Stimulated activated CD8-positive, alpha-beta memory T cell treated with anti-CD3 and anti-CD28 coated beads, Interleukin-4, amount 100 ng/mL, for 48 hours (primary cell): Measurements from ENCODE around the gene SLC35G3.
"Not testable (repeated sequence)": the region's sequence is repeated elsewhere in the genome, so short reads cannot be mapped to it uniquely, and the experiment has no call there.

Source experiments
- DNase-seq: peaks from one replicate; pipeline ENCODE4 v3.0.0-alpha.2; 2020

Gene SLC35G3

DNA sequence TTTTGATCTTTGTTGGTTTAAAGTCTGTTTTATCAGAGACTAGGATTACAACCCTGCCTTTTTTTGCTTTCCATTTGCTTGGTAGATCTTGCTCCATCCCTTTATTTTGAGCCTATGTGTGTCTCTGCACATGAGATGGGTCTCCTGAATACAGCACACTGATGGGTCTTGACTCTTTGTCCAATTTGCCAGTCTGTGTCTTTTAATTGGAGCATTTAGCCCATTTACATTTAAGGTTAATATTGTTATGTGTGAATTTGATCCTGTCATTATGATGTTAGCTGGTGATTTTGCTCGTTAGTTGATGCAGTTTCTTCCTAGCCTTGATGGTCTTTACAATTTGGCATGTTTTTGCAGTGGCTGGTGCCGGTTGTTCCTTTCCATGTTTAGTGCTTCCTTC, 8.4 kb upstream of the SLC35G3 start:
- not testable (repeated sequence) for DNase-seq

DNA sequence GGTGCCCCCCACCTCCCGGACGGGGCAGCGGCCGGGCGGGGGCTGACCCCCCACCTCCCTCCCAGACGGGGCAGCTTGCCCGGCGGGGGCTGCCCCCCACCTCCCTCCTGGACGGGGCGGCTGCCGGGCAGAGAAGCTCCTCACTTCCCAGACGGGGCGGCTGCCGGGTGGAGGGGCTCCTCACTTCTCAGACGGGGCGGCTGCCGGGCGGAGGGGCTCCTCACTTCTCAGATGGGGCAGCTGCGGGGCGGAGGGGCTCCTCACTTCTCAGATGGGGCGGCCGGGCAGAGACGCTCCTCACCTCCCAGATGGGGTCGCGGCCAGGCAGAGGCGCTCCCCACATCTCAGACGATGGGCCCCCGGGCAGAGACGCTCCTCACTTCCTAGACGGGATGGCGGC, 869 bp upstream of the SLC35G3 start:
- DNase-seq, result not testable (repeated sequence)

DNA sequence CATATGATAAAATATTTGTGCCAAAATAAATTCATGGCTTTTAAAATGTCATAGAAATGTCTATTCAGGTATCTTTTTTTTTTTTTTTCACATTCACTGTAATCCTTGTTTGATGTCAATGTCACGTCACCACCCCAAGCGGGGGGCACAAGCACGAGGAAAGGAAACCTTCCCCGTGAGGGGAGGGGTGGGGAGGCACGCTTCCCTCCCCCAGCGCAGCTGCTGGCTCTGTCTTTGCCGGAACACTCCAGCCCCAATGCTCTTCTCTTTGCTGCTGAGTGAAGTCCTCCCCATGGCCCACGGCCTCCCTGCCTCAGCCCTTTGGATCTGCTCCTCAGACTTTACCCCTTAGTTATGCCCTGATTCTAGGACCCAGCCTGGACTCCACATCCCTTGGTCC, 1.5 kb downstream of the SLC35G3 start:
- DNase-seq, result no peak

DNA sequence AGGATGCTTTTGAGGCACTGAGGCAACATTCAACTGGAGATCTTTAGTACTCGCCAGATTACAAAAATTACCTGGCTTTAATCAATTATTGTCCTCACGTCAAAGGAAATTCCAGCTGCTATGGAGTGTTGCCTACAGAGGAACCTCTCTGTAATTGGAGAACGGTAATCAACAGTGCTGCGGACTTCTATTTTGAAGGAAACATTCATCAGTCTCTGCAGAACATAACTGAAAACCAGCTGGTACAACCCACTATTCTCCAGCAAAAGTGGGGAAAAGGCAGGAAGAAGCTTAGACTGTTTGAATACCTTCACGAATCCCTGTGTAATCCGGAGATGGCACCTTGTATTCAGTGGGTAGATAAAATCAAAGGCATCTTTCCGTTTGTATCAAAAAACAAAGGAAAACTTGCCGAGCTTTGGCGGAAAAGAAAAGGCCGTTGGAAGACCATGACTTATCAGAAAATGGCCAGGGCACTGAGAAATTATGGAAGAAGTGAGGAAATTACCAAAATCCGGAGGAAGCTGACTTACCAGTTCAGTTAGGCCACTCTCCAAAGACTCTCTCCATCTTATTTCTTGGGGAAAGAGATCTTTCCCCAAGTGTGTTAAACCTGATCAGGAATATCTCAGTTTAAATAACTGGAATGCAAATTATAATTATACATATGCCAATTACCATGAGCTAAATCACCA, 3.0 kb downstream of the SLC35G3 start:
- DNase-seq, result no peak

DNA sequence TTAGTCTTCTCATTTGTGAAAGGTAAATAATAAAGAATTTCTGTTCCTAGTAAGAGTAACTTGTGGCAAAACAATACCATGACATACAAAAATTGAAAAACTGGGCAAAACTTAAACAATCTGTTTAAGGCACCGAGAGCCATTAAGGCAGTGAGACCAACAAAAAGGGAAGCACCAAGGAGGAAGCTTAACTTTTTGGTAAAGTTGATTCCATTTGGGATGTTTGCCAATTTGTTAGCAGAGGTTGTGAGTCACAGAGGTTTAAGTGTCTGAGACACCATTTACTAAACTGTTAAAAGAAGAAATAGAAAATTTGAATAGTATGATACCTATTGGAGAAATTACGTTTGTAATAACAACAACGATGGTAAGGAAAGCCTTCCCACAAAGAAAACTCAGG, 4.9 kb downstream of the SLC35G3 start:
- no peak for DNase-seq

DNA sequence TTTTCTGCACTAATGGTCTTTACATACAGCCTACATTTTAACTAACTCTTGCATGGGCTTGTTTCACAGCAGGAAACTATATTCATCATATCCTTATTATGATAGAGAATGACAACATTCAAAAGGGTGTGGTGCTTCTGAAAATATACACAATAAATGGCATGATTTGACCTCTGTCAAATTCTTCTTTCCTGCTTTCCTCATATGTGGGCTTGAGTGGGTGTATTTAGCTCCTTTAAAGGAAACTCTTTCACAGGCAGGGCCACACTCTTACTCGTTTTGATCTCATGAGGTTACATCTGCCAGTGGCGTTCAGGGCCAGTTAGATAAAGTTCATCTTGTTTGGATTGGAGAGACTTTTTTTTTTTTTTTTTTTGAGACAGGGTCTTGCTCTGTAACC, 6.1 kb downstream of the SLC35G3 start:
- DNase-seq, result no peak

DNA sequence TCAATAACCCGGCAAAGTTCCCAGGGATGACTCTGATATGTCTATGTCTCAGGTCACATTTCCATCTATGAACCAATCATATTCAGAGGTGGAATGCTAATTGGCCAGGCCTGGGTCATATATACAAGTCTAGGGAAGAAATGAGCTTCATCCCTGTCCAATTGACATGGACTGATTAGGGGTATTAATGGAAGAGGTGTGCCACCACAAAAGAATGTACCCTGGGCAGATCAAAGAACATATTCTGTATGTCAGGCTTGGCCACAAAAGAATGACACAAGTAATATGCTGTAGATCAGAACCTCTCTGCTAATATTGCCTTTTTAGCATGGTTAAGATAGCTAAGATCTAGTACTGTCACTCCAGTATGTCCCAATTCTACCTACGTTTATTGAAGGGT, 6.7 kb downstream of the SLC35G3 start:
- DNase-seq, result no peak

DNA sequence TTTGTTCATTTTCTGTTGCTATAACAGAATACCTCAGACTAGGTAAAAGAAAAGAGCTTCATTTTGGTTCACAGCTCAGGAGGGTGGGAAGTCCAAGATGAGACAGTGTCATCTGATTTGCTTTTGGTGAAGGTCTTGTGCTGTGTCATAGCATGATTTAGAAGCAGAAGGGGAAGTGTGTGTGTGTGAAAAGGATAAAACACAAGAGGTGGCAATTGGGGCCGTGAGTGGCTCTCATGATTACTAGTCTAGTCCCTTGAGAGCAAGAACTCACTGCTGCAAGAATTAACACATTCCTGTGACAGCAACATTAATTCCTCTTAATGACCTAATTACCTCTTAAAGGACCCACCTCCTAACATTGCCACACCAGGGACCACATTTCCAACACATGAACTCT, 8.3 kb downstream of the SLC35G3 start:
- DNase-seq, result no peak

DNA sequence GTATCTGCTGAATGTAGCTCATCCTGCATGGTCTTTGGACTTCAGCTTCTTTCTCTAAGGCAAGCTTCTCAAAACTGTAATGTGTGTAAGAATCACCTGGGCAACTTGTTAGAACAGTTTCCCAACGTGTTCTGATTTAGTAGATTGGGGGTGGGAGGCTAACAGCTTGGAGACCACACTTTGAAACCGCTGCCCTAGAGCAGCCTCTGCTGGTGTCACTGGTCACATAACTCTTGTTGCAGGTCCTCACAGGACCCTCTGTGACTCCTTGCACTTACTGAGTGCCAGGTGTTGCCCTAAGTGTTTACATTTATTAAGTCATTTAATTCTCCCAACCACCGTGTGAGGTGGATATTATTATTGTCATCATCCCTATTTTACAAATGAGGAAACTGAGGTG, 9.9 kb downstream of the SLC35G3 start:
- no peak for DNase-seq

DNA sequence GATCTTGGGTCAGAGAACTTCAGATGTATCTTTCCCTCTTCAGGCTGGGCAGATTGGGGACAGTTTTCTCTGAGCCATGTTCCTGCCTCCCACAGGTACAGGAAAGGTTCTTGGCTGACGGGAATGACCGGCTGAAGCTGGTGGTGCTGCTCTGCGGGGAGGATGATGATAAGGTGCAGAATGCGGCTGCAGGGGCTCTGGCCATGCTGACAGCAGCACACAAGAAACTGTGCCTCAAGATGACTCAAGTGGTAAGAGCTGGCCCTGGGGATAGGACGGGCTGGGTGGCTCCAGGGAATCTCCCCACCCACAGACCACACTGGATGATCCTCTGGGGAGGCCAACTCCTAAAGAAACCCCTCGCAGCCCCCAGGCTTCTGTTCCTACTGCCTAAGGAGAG, 10.9 kb downstream of the SLC35G3 start:
- no peak for DNase-seq

DNA sequence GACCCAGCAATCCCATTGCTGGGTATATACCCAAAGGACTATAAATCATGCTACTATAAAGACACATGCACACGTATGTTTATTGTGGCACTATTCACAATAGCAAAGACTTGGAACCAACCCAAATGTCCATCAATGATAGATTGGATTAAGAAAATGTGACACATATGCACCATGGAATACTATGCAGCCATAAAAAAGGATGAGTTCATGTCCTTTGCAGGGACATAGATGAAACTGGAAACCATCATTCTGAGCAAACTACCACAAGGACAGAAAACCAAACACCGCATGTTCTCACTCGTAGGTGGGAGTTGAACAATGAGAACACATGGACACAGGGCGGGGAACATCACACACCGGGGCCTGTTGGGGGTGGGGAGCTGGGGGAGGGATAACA, 14.8 kb downstream of the SLC35G3 start:
- not testable (repeated sequence) for DNase-seq

DNA sequence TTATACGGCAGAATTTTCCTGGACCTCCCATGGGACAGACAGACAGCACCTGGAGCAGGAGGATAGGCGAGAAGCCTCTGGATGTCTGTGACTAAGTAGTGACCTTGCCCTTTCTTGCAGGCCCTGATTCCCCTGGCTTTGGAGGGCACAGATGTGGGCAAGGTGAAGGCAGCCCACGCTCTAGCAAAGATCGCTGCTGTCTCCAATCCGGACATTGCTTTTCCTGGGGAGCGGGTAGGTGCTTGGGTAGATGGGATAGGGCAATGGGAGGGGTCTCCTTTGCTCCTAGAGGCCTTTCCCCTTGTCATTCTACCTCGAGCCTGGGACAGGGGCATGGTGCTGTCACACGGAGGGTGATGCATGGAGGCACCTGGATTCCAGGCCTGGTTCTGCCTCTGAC, 17.3 kb downstream of the SLC35G3 start:
- DNase-seq, result no peak

DNA sequence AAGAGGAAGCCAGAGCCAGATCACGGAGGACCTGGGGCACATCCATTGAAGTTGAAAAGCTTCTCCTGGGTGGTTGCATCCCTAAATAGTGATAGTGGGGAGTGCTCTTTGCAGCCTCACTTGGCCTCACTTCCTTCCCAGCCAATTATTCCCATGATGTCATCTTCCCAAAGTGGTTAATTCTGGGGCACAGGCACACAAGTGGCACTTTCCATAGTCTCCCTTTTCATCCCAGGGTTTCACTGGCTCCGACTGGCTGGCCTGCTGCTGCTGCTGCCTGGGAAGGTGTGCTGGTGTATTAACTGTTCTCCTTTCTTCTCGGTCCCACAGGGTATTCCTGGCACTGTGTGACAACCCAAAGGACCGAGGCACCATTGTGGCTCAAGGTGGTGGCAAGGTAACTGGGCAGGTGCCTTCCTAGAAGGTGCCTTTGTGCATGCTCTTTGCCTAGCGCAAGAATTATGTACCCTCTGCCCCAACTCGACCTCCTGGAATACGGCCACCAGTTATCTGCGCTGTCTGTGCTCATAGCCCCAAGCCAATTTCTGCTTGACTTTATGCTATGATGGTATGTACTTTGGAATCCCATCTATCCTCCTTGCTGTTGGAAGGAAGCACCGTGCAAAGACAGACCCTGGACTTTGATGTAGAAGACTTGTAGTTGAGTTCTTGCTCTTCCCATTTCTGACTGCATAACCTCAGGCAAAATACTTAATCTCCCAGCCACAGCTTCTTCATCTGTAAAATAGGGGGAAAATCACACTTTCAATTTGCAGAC, 18.4 kb downstream of the SLC35G3 start:
- DNase-seq, result no peak

DNA sequence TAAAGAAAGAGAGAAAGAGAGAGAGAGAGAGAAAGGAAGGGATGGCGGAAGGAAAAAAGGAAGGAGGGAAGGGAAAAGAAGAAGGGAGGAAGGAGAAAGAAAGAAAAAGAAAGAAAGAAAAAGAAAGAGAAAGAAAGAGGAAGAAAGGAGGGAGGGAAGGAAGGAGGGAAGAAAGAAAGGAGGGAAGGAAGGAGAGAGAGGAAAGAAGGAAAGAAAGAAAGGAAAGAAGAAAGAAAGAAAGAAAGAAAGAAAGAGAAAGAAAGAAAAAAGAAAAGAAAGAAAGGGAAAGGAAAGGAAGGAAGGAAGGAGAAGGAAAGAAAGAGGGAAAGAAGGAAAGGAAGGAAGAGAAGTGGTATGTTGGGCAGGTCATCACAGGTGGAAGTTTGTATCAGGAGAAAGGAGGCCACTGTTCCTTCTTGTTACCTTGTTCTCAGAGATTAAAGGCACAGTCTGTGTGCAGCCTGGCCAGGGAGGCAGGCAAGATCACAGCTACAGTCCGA, 19.3 kb downstream of the SLC35G3 start:
- DNase-seq, result no peak

DNA sequence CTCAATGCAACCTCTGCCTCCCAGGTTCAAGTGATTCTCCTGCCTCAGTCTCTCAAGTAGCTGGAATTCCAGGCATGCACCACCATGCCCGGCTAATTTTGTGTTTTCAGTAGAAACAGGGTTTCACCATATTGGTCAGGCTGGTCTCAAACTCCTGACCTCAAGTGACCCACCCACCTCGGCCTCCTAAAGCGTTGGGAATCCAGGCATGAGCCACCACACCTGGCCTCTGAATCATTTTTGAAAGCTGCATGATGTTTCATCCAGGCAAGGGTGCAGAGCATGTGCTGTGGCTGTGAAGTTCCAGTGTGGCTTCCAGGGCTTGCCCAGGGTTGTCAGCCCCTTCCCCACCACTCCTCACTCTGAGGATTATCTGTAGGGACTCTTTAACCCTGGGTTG, 21.9 kb downstream of the SLC35G3 start:
- not testable (repeated sequence) for DNase-seq

DNA sequence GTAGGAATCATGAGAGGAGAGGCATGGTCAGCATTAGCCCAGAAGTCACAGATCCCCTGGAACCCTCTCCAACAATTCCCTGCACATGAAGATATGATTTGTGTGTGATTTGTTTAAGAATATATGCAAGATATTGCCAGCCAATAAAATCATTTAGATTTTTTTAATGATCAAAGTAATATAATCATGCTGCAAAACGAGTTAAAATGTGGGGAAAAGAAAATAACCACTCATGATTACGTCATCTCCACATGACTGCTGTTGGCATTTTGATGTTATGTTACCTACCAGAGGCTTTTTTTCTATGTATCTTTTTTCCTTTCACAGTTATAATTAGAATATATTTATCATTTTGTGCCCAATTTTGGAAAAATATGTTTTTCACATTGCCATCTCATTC, 22.4 kb downstream of the SLC35G3 start:
- no peak for DNase-seq

DNA sequence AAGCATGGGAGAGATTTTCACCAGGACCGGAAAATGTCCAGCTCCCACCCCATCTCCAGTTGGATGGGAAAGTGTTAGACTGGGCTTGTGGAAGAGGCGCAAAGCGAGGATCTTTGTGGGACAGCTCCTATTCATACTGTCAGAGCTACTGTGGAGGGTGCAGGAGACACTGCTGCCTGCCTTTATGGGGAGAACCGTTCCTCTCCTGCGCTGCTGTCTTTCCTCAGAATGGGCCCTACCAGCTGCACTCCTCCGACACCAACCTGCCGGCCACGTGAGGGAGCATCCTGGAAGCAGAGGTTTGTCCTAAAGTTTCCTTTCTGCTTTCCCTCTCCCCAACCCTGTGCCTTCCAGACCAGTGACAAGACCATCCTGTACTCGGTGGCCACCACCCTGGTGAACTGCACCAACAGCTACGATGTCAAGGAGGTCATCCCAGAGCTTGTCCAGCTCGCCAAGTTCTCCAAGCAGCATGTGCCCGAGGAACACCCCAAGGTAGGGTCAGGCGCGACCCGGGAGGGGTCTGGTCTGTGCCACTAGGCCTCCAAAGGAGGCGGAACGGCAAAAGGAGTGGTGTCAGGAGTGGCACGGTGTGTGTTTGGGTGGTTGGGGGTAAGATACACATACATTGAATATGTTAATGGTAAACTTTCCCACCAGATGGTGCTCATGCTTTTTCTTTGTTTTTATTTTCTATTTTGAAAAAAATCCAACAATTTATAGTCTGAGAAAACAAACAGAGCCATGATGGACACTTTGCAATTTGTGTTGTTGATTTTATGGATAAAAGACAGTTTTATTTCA, 23.0 kb downstream of the SLC35G3 start:
- DNase-seq, result no peak

DNA sequence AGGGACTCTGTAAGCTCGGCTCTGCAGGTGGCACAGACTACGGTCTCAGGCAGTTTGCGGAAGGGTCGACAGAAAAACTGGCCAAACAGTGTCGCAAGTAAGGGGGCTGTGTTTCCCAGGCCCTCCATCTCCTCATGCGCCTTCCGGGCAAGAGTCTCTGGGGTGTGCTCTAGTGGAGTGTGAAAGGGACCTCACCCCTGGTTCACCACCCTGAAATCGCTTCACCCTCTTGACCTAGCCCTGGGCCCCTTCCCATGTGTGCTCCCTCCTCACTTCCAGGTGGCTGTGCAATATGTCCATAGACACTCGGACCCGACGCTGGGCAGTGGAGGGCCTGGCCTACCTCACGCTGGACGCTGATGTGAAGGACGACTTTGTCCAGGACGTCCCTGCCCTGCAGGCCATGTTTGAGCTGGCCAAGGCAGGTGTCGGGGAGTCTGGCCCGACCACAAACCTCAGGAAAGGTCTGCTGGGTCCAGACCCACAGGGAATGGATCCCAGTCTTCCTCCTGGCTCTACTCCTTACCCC, 24.3 kb downstream of the SLC35G3 start:
- no peak for DNase-seq

DNA sequence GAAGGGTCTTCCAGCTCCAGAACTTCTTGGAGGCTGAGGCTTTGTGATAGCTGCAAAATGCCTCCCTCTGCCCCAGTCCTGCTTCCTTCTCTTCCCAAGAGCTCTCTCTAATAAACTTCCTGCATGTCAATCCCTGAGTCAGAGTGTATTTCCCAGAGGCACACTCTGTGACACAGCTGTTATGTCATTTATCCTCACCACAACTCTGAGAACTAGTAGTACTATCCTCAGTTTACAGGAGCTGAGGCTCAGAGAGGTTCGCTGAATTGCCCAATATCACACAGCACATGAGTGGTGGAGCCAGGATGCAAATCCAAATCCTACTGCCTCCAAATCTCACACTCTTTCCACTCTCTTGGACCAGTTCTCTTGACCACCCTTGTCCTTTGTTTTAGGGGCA, 26.5 kb downstream of the SLC35G3 start:
- DNase-seq, result no peak

DNA sequence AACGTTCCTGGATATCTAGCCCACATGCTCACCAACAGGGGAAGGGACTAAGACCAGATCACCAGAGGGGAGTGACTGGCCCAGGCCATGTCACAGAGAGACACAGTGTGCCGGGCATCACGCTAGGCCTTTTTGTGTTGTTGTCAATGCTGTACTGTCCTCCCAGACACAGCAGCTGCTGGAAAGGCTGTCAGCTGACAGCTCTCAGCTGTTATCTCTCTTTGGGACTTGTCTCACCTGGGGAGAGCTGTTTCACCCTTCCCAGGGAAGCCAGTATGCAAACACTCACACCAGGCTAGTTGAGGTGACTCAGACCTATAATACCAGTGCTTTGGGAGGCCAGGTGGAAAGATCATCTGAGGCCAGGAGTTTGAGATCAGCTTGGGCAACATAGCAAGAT, 27.1 kb downstream of the SLC35G3 start:
- DNase-seq, result no peak

DNA sequence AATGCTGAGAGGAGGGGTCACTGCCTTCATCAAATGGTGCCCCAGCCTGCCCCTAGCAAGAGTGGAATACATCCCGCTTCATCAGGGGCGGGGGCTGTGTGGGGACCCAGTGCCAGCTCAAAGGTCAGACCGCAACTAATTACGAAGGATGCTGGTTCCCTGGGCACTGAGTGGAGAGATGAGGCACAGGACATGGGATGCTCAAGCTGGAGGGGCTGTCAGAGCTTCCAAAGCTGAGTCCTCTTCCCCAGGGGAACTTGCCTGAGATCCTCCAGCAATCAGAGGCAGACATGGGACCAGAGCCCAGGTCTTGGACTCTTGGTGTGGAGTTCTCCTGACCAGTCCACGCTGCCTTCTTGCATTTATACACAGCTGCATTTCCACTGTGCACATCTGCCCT, 27.7 kb downstream of the SLC35G3 start:
- no peak for DNase-seq

DNA sequence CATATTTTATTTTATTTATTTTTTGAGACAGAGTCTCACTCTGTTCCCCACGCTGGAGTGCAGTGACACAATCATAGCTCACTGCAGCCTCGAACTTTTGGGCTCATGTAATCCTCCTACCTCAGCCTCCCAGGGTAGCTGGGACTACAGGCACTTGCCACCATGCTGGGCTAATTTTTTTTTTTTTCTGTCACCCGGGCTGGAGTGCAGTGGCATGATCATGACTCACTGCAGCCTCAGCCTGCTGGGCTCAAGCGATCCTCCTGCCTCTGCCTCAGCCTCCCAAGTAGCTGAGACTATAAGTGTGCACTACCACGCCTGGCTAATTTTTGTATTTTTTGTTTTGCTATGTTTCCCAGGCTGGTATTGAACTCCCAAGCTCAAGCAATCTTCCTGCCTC, 29.5 kb downstream of the SLC35G3 start:
- DNase-seq, result no peak

DNA sequence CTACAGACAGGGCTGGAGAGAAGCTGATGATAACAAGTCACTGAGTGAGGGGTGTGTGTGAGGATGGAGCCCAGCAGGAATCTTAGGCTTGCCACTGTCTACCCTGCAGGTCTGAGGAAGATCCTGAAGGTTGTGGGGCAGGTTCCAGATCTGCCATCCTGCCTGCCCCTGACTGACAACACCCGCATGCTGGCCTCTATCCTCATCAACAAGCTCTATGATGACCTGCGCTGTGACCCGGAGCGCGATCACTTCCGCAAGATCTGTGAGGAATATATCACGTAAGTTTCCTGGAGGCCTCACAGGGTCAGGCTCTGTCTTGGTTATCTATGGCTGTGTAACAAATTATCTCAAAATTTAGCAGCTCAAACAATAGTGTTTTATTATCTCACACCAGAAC, 30.3 kb downstream of the SLC35G3 start:
- no peak for DNase-seq
